ENCODE data around the gene DPF3.

DPF3 gene

GRCh38 chr14:72776701-72777261 is 117.1 kb downstream of the DPF3 start:
- Histone ChIP-seq H3K79me2 (ENCODE audit: insufficient read depth, low read length) (no peaks in the 10 kb centered on the region), H3K4me2 (ENCODE audit: low read depth, low read length, poor library complexity, severe bottlenecking) (no peak overlapping the region), H3K9me2 (replicated peaks; ENCODE audit: insufficient read depth, low read length) (no peaks in the 10 kb centered on the region), H3F3A (ENCODE audit: insufficient read depth) (no peaks in the 10 kb centered on the region), H3K9ac (ENCODE audit: low read length) (no peak overlapping the region), H3K9me3 (ENCODE audit: insufficient read depth, low read length) (no peaks in the 10 kb centered on the region), H3K36me3 (ENCODE audit: low read length) (no peaks in the 10 kb centered on the region), H2AFZ (ENCODE audit: low read depth, low read length, severe bottlenecking) (no peak overlapping the region), H4K20me1 (ENCODE audit: low read depth, low read length) (no peaks in the 10 kb centered on the region), H3K4me3 (ENCODE audit: insufficient read depth, low read length, poor library complexity, severe bottlenecking) (no peak overlapping the region), H3K27me3 (ENCODE audit: low read length) (no peaks in the 10 kb centered on the region), H3K27ac (ENCODE audit: low read depth, low read length) (no peak overlapping the region)
- TF ChIP-seq, protein P1, sequence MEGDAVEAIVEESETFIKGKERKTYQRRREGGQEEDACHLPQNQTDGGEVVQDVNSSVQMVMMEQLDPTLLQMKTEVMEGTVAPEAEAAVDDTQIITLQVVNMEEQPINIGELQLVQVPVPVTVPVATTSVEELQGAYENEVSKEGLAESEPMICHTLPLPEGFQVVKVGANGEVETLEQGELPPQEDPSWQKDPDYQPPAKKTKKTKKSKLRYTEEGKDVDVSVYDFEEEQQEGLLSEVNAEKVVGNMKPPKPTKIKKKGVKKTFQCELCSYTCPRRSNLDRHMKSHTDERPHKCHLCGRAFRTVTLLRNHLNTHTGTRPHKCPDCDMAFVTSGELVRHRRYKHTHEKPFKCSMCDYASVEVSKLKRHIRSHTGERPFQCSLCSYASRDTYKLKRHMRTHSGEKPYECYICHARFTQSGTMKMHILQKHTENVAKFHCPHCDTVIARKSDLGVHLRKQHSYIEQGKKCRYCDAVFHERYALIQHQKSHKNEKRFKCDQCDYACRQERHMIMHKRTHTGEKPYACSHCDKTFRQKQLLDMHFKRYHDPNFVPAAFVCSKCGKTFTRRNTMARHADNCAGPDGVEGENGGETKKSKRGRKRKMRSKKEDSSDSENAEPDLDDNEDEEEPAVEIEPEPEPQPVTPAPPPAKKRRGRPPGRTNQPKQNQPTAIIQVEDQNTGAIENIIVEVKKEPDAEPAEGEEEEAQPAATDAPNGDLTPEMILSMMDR (IDR thresholded peaks at IDR 0.05; ENCODE audit: insufficient read depth, low read length, poor library complexity, severe bottlenecking): no peak
- no peak for TF ChIP-seq EZH2phosphoT487 (conservative IDR thresholded peaks at IDR 0.05; ENCODE audit: low read length)

GRCh38 chr14:72775923-72776554 is 117.9 kb downstream of the DPF3 start:
- Histone ChIP-seq H3K9me3 (ENCODE audit: insufficient read depth, low read length) (no peaks in the 10 kb centered on the region), H3K27ac (ENCODE audit: low read depth, low read length) (no peak overlapping the region), H4K20me1 (ENCODE audit: low read depth, low read length) (no peaks in the 10 kb centered on the region), H3K9me2 (replicated peaks; ENCODE audit: insufficient read depth, low read length) (no peaks in the 10 kb centered on the region), H3F3A (ENCODE audit: insufficient read depth) (no peaks in the 10 kb centered on the region), H3K4me2 (ENCODE audit: low read depth, low read length, poor library complexity, severe bottlenecking) (no peak overlapping the region), H2AFZ (ENCODE audit: low read depth, low read length, severe bottlenecking) (no peak overlapping the region), H3K36me3 (ENCODE audit: low read length) (no peaks in the 10 kb centered on the region), H3K9ac (ENCODE audit: low read length) (no peak overlapping the region), H3K79me2 (ENCODE audit: insufficient read depth, low read length) (no peaks in the 10 kb centered on the region), H3K27me3 (ENCODE audit: low read length) (no peaks in the 10 kb centered on the region), H3K4me3 (ENCODE audit: insufficient read depth, low read length, poor library complexity, severe bottlenecking) (no peak overlapping the region)
- no peak for TF ChIP-seq EZH2phosphoT487 (conservative IDR thresholded peaks at IDR 0.05; ENCODE audit: low read length)
- TF ChIP-seq, protein P1 (IDR thresholded peaks at IDR 0.05; ENCODE audit: insufficient read depth, low read length, poor library complexity, severe bottlenecking): no peak

DNA sequence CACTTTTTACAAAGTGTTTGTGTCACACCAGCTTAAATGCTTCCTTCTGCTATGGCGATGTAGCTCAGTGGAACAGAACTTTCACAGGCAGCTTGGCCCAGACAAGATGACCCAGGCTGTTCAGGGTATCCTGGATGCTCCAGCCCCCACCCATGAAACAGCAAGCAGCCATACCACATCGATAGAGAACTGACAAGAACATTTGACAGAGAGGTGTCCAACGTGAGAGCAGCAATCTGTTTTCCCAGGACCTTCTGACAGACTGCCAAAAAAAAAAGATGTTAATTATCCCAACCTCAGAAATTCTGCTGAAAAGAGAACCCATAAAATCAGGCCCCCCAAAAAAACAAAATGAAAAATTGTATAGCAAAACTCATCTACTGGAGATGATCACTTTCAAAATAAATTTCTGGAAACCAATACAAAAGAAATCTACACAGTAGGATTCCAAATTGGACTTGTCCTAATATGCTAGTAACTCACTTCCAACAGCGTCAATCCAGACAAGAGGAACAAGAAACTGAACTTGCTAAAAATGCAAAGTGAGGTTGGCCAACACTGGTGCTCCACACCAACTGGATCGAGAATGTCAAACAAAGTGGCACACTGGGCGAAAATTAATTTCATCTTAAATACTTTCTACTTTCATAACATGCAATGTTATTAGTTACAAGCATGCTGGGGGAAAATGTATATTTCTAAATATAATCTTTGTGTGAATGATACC is 118.8 kb downstream of the DPF3 start:
- no peak for TF ChIP-seq EZH2phosphoT487 (conservative IDR thresholded peaks at IDR 0.05; ENCODE audit: low read length)
- TF ChIP-seq, protein P1 (IDR thresholded peaks at IDR 0.05; ENCODE audit: insufficient read depth, low read length, poor library complexity, severe bottlenecking): no peak
- Histone ChIP-seq H3K27ac (ENCODE audit: low read depth, low read length) (no peak overlapping the region), H4K20me1 (ENCODE audit: low read depth, low read length) (no peaks in the 10 kb centered on the region), H3K36me3 (ENCODE audit: low read length) (no peaks in the 10 kb centered on the region), H2AFZ (ENCODE audit: low read depth, low read length, severe bottlenecking) (no peak overlapping the region), H3K9me2 (replicated peaks; ENCODE audit: insufficient read depth, low read length) (no peaks in the 10 kb centered on the region), H3K4me2 (ENCODE audit: low read depth, low read length, poor library complexity, severe bottlenecking) (no peak overlapping the region), H3K4me3 (ENCODE audit: insufficient read depth, low read length, poor library complexity, severe bottlenecking) (no peak overlapping the region), H3F3A (ENCODE audit: insufficient read depth) (no peaks in the 10 kb centered on the region), H3K9ac (ENCODE audit: low read length) (no peak overlapping the region), H3K79me2 (ENCODE audit: insufficient read depth, low read length) (no peaks in the 10 kb centered on the region), H3K9me3 (ENCODE audit: insufficient read depth, low read length) (no peaks in the 10 kb centered on the region), H3K27me3 (ENCODE audit: low read length) (no peaks in the 10 kb centered on the region)
